Cardiac fibroblast (primary cell): ENCODE measurements around the gene EVC.

Experiments
- DNase-seq, 2 donors: peaks; one replicate each; pipeline versions ENCODE4 v3.0.0 to v3.0.0-alpha.2; 2010; ENCODE audit warnings: low read depth in 2 of 2
- H3K4me3 ChIP-seq, 2 donors: replicated peaks in 1 of 2; 1 replicate in 1 of 2; 2 replicates in 1 of 2; pipeline ENCODE4 v1.5.1; 2011; ENCODE audit warnings: low read depth in 2 of 2, low read length in 2 of 2, mild to moderate bottlenecking in 2 of 2, moderate library complexity in 1 of 2
- CTCF ChIP-seq: IDR thresholded peaks from one replicate; pipeline ENCODE4 v1.5.1; 2011; ENCODE audit warnings: low read depth, mild to moderate bottlenecking, low read length, inconsistent platforms

The EVC gene

GRCh38 chr4:5757954-5758353 lies 47.0 kb downstream of the EVC start:
- H3K4me3 ChIP-seq = no peak overlapping the region
- DNase-seq = no peak

GRCh38 chr4:5758741-5759140 lies 47.7 kb downstream of the EVC start:
- TF ChIP-seq CTCF = no peak
- no peak overlapping the region for H3K4me3 ChIP-seq
- peak; percentile 83 to 99 for DNase-seq

More at GRCh38 chr4:5757954-5758353, 47.0 kb downstream of the EVC start:
- no peak for TF ChIP-seq CTCF

GRCh38 chr4:5759236-5760075 lies 48.5 kb downstream of the EVC start:
- DNase-seq = no peak
- no peak overlapping the region for H3K4me3 ChIP-seq
- no peak for TF ChIP-seq CTCF

- no peak overlapping the region for H3K4me3 ChIP-seq
- TF ChIP-seq CTCF = no peak
- no peak for DNase-seq
These were observed 49.2 kb downstream of the EVC start for GRCh38 chr4:5760246-5760645.

GRCh38 chr4:5760936-5761480 lies 50.0 kb downstream of the EVC start:
- TF ChIP-seq CTCF = no peak
- H3K4me3 ChIP-seq = no peak overlapping the region
- no peak for DNase-seq

DNA sequence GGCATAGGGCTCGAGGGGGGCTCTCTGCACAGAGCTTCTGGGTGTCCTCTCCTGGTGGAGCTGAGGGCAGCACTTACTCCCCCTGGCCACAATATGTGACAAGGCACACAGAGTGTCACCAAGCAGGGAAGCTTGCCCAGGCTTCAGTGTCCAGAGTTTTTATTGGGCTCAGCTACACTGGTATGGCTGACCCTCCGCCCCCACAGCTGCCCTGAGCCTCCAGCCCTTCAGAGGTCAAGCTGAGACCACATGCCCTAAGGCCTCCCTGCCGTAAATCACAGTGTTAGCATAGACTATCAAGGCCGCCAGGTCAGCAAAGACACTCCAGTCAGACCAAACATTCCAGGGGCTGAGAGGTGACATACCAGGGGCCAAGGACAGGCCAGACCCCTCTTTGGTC lies 59.0 kb downstream of the EVC start:
- no peak overlapping the region for H3K4me3 ChIP-seq
- no peak for TF ChIP-seq CTCF
- no peak for DNase-seq
